Gastrocnemius medialis (tissue), 4 donors: ENCODE data around the gene DNAJB4. TPM values are rescaled to one million over a fixed set of nuclear protein-coding genes. Genes with fewer than 3 reads are reported as not detected.

Experiments used
- ATAC-seq, 2 donors: fragments of 150-250 bp; one replicate each; pipeline ENCODE4 v1.9.1; 2016
- DNase-seq, 2 donors: peaks; one replicate each; pipeline ENCODE4 v3.0.0-alpha.2; 2019
- H3K27ac ChIP-seq, 4 donors: fragments of 200-600 bp; sonication (generic); 1 replicate in 1 of 4; 2 replicates in 3 of 4; pipeline ENCODE4 v1.5.1; 2016 to 2018; ENCODE audit warnings: mild to moderate bottlenecking in 2 of 4, moderate library complexity in 1 of 4
- H3K27me3 ChIP-seq, 3 donors: fragments of 200-600 bp; sonication (generic) in 2 of 3; 1 replicate in 1 of 3; 2 replicates in 2 of 3; pipeline versions ENCODE4 v1.5.1 to v1.6.0; 2016 to 2019; ENCODE audit warnings: mild to moderate bottlenecking in 1 of 3, moderate library complexity in 1 of 3
- H3K36me3 ChIP-seq, 2 donors: fragments of 200-600 bp; sonication (generic) in 1 of 2; one replicate each; pipeline ENCODE4 v1.5.1; 2017 to 2018
- H3K4me1 ChIP-seq, 2 donors: fragments of 200-600 bp; sonication (generic) in 1 of 2; one replicate each; pipeline ENCODE4 v1.5.1; 2016 to 2017; ENCODE audit warnings: mild to moderate bottlenecking in 2 of 2
- H3K4me3 ChIP-seq, 4 donors: fragments of 200-600 bp; sonication (generic) in 3 of 4; 1 replicate in 1 of 4; 2 replicates in 3 of 4; pipeline ENCODE4 v1.5.1; 2016 to 2019; ENCODE audit warnings: mild to moderate bottlenecking in 2 of 4
- H3K9me3 ChIP-seq, 3 donors: fragments of 200-600 bp; sonication (generic) in 2 of 3; 1 replicate in 1 of 3; 2 replicates in 2 of 3; pipeline ENCODE4 v1.5.1; 2016 to 2019
- CTCF ChIP-seq, 5 experiments: fragments of 450-650 bp in 3 of 5; fragments of 200-600 bp in 2 of 5; sonication (generic) in 2 of 5; IDR thresholded peaks in 4 of 5; conservative IDR thresholded peaks in 1 of 5; 1 replicate in 4 of 5; 2 replicates in 1 of 5; pipeline ENCODE4 v1.5.1; 2016 to 2019; ENCODE audit warnings: antibody characterized with exemption in 5 of 5, mild to moderate bottlenecking in 3 of 5, moderate library complexity in 3 of 5
- POLR2A ChIP-seq, 2 donors: fragments of 450-650 bp; IDR thresholded peaks; one replicate each; pipeline ENCODE4 v1.6.1; 2017; ENCODE audit warnings: antibody characterized with exemption in 2 of 2, mild to moderate bottlenecking in 2 of 2, moderate library complexity in 2 of 2
- in situ Hi-C, 4 donors: fragments of 200-750 bp; cut with MboI; loops; one replicate each; pipeline versions ENCODE4 v1.15.0 to v1.8.0; 2017; ENCODE audit warnings: low sequenced_read_pairs in 4 of 4
- intact Hi-C: fragments of 100-400 bp; cut with DNase I; formaldehyde crosslinking; loops from one replicate; pipeline ENCODE4 v1.15.1; 2023; ENCODE audit warnings: low total_unique reads
- total RNA-seq, 4 donors: library from RNA; depleted of rRNA; stranded (reverse); fragments of >200 nt; gene quantifications; one replicate each; pipeline versions ENCODE4 v1.1.0 to v1.2.3, GENCODE V29; 2016

DNAJB4 gene
- total RNA-seq, 4 donors from 2014 or later: 35.6 to 84.9 (median 45.3) TPM

- no peaks in the 10 kb centered on the region for H3K27me3 ChIP-seq
- intact Hi-C loops: no loop called here
- TF ChIP-seq POLR2A (IDR thresholded peaks at IDR 0.05) (no peak), CTCF (IDR thresholded peaks at IDR 0.05 in 4 of 5, conservative IDR thresholded peaks at IDR 0.05 in 1 of 5) (no peak)
- in situ Hi-C loops: no loop called here
- no peak overlapping the region for H3K27ac ChIP-seq
- no peak overlapping the region for H3K4me3 ChIP-seq
- ATAC-seq: no peak
- no peak for DNase-seq
- peaks cover 0 to 4% of the 10 kb centered on the region in 2 donors for H3K4me1 ChIP-seq
- H3K36me3 ChIP-seq: no peaks in the 10 kb centered on the region
- no peaks in the 10 kb centered on the region for H3K9me3 ChIP-seq
Measured at GRCh38 chr1:78029793-78030192, 25.1 kb downstream of the DNAJB4 start.

GRCh38 chr1:78032996-78033796, 28.5 kb downstream of the DNAJB4 start:
- Histone ChIP-seq H3K27me3 (no peaks in the 10 kb centered on the region), H3K27ac (no peak overlapping the region), H3K9me3 (no peaks in the 10 kb centered on the region), H3K4me3 (no peak overlapping the region), H3K4me1 (peaks cover 1 to 4% of the 10 kb centered on the region in 2 donors), H3K36me3 (no peaks in the 10 kb centered on the region)
- ATAC-seq (no peak), DNase-seq (no peak)
- intact Hi-C loops: no loop called here
- in situ Hi-C loops: no loop called here
- TF ChIP-seq POLR2A (IDR thresholded peaks at IDR 0.05): no peak
- TF ChIP-seq CTCF (IDR thresholded peaks at IDR 0.05 in 4 of 5, conservative IDR thresholded peaks at IDR 0.05 in 1 of 5): no peak

GRCh38 chr1:78033797-78034172, 29.0 kb downstream of the DNAJB4 start:
- in situ Hi-C loops: no loop called here
- intact Hi-C loops: no loop called here
- Histone ChIP-seq H3K9me3 (no peaks in the 10 kb centered on the region), H3K4me3 (no peak overlapping the region), H3K36me3 (no peaks in the 10 kb centered on the region), H3K27me3 (no peaks in the 10 kb centered on the region), H3K27ac (no peak overlapping the region), H3K4me1 (peaks cover 4 to 7% of the 10 kb centered on the region in 2 donors)
- DNase-seq (no peak), ATAC-seq (no peak)
- TF ChIP-seq CTCF (IDR thresholded peaks at IDR 0.05 in 4 of 5, conservative IDR thresholded peaks at IDR 0.05 in 1 of 5) (no peak), POLR2A (IDR thresholded peaks at IDR 0.05) (no peak)

GRCh38 chr1:78035121-78035520, 30.4 kb downstream of the DNAJB4 start:
- H3K27me3 ChIP-seq: no peaks in the 10 kb centered on the region
- ATAC-seq (no peak), DNase-seq (no peak)
- no peak overlapping the region for H3K4me3 ChIP-seq
- H3K9me3 ChIP-seq: no peaks in the 10 kb centered on the region
- intact Hi-C loops (no loop called here), in situ Hi-C loops (no loop called here)
- TF ChIP-seq POLR2A (IDR thresholded peaks at IDR 0.05) (no peak), CTCF (IDR thresholded peaks at IDR 0.05 in 4 of 5, conservative IDR thresholded peaks at IDR 0.05 in 1 of 5) (no peak)
- no peak overlapping the region for H3K27ac ChIP-seq
- H3K36me3 ChIP-seq: no peaks in the 10 kb centered on the region
- H3K4me1 ChIP-seq: peaks cover 4 to 7% of the 10 kb centered on the region in 2 donors
